GM15510 (cell line): Measurements from ENCODE around the gene MTHFD2L.

Source experiments
- POLR2A ChIP-seq: IDR thresholded peaks from 3 replicates; pipeline ENCODE4 v1.6.1; 2011; ENCODE audit warnings: borderline replicate concordance; ENCODE audit not compliant: insufficient read length; ENCODE audit errors: extremely low read depth

Gene MTHFD2L

DNA sequence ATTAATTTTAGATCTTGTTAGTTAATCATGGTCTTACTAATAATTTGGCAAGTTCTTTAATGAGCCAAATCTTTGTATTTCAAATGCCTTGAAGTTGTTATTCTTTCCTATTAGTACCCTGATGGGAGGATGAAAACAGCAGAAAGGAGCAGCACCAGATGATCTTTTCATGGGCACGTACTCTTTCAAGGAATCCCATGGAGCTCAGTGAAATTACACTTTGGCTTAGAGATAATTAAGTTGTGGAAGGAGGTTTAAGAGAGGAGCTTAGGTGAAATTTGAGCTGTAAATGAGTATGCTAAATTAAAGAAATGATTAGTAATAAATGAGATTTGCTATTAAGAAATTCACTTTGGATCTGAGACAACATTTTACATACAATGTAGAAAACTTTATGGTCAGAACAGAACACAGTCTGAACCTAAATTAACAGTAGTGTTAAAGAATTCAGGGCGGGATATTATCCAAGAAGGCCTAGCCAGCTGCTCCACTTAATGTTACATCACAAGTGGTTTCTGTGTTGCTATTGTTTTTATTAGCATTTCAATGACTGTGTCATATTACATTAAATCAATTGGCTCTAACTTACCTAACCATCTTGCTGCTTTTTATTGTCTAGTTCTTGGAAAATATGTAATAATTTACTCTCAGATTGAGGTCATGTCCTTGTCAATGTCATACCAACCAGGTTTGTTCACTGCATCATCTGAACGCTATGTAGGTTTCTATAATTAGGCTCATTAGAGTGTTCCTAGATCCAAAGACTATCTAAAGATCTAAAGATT lies 3.9 kb downstream of the MTHFD2L start:
- no peak for TF ChIP-seq POLR2A

DNA sequence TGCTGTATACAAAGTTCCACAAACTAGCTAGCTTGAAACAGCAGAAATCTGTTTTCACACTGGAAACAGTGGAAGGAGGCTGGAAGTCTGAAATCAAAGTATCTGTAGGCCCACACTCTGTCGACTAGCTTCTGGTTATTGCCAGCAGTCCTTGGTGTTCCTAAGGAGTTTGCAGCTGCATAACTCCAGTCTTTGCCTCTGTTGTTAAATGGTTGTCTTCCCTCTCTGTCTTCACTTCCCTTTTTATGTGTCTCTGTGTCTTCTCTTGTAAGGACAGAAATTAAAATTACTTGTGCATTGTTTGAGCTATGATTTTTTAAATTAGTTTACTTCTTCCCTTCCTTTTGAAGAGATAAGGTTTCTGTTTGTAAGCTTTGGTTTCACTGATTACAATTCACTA lies 8.2 kb downstream of the MTHFD2L start:
- TF ChIP-seq POLR2A: no peak

DNA sequence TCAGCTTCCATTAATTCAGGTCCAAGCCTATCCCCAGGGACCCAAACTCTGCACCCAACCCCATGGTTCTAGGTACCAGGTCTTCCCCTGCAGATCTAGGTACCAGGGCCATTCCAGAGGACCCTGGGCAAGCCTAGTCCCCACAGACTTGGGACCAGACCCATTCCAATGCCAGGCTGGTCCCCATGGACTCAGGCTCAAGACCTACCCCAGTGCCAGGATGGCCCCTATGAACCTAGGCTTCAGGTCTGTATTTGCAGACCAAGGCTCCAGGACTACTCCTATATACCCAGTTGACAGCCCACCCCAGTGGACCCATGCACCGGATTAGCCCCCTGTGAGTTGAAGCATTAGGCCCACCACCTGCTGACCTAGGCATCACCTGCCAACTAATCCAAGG lies 8.9 kb downstream of the MTHFD2L start:
- TF ChIP-seq POLR2A: no peak

DNA sequence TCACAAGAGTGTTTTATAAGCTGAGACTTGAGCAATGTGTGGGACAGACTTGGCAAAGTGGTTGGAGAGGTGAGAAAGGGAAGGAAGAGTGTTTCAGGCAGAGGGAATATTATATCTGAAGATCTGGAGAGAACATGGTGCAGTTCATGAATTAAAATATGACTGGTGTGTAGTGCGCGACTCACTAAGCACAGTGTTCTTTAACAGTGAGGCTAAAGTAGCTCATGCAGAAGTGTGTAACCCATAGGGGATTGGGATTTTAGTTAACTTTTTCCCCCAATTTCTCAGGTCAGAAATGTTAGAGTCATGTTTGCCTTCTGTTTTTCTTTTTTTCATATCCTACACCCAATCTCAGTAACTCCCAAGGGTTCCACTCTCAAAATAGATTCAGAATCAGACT lies 9.7 kb downstream of the MTHFD2L start:
- no peak for TF ChIP-seq POLR2A

DNA sequence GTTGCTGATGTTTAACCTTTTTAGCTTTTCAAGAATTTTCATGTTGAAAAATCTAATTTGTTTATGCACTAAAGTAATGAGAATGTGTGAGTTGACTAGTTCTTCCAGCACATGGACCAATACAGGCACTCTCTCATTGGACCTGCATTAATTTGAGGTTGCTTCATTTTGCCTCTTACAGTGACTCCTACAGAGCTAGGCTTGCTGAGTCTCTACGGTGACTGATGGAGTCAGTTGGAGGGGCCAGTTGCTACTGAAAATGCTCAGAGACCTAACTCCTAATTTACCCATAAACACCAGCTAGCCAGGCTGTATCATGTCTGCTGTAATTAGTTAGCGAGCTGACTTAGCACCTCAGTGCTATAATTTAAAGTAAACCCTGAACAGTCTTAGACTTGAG lies 10.9 kb downstream of the MTHFD2L start:
- TF ChIP-seq POLR2A: no peak

DNA sequence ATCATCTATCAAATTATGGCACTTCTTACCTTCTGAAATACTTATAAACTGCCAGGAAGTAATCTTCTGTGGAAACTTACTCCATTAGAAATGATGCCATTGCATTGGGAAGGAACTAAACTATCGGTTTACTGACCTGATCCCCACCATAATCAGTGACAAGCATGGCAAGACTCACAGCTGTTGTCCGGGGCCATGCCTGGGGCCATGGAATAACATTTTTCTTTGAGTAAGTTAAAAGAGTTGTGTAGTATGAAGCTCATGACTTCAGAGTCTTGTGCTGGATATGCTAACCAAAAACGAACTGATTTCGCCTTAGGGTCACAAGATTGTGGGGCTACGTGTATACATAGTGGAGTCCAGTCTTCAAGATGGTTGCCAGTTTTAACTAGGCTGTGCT lies 15.4 kb downstream of the MTHFD2L start:
- TF ChIP-seq POLR2A: no peak

DNA sequence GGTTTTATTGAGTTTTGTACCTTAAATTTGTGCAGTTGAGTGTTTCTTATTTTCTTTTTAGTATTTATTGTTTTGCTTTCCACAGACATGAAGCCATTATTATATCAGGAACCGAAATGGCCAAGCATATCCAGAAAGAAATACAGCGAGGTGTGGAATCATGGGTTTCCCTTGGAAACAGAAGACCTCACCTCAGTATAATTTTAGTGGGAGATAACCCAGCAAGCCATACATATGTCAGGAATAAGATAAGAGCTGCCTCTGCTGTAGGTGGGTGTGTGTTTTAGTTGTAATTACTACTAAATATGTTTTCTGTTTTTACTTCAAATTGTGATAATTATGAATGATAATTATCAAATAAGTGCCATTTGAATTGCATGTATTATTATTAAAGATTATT lies 16.5 kb downstream of the MTHFD2L start:
- TF ChIP-seq POLR2A: no peak

DNA sequence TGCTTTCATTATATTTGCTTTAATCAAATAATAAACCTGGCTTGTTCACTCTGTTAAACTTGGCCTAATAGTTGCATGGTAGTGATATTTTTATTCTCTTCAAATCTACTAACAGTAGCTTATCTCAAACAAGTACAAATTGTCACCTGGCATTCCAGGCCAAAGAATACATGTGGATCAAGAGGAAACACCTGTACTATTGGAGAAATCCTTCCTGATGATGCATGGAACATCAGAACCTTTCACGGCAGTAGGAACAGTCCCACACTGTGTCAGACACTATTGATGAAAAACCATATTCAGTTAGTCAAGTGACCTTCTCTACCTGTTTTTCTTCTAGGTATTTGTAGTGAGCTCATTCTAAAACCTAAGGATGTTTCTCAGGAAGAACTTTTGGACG lies 17.0 kb downstream of the MTHFD2L start:
- TF ChIP-seq POLR2A: no peak

DNA sequence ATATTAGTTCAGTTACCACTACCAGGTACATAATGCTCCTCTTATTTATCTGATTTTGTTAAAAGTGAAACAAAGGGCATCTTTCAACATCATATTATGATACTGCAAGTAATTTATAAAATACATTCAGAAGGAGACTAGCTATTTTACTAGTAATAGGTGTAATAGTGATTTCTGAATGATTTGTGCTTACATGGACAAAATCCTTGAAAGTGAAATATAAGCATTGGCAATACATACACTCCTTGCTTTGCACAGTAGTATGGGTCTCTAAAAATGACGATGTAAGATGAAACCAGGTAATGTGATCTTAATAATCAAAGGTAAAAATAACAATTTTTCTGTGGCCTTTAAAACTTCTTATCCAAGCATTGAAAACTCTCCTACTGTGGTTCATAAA lies 17.5 kb downstream of the MTHFD2L start:
- TF ChIP-seq POLR2A: no peak

DNA sequence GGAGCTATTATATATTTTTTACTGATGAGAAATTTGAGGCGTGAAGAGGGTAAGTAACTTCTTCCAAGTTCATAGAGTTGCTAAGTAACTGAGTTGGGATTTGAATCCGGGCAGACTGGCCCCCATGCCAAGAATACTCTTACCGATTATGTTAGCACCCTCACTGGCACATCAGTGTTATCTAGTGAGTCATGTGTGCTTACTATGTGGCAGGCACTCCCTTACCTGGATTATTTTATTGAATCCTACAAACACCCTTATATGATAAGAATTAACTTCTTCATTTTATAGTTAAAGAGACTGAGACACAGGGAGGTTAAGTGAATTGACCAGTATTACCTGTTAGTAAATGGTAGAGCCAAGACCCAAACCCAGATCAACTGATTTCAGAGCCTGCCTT lies 20.9 kb downstream of the MTHFD2L start:
- no peak for TF ChIP-seq POLR2A

DNA sequence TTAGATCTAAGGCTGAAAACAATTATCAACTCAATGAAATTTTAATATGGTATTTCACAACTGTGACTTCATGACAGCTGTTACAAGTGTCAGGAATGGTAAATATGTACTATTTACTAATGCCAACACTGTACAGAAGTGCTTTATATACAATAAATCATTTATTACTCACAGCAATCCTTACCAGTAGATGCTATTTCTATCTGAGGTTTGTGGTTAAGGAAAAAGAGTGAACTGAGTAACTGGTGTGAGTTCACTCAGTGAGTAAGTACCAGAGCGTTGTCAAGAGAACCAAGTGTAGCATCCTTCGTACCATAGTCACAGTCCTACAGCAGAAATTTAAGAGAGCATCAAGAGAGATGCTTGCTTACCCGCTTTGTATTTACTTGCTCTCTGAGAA lies 23.3 kb downstream of the MTHFD2L start:
- TF ChIP-seq POLR2A: no peak

DNA sequence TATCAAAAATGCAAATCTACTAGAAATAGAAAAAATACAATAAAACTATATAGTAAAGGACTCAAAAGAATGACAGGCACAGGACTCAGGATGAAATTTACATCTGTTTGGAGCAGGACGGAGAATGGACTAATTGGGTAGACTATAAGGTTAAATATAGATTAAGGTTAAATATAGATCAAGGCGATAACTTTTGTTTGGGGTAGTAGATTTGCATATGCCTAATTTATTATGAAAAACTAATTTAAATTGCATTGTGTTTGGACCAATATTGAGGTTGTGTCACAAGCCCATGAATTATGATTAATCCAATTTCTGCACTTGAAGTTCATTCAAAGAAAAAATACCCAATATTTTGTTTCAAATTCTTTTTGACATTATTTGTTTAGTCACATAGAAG lies 31.0 kb downstream of the MTHFD2L start:
- TF ChIP-seq POLR2A: no peak

DNA sequence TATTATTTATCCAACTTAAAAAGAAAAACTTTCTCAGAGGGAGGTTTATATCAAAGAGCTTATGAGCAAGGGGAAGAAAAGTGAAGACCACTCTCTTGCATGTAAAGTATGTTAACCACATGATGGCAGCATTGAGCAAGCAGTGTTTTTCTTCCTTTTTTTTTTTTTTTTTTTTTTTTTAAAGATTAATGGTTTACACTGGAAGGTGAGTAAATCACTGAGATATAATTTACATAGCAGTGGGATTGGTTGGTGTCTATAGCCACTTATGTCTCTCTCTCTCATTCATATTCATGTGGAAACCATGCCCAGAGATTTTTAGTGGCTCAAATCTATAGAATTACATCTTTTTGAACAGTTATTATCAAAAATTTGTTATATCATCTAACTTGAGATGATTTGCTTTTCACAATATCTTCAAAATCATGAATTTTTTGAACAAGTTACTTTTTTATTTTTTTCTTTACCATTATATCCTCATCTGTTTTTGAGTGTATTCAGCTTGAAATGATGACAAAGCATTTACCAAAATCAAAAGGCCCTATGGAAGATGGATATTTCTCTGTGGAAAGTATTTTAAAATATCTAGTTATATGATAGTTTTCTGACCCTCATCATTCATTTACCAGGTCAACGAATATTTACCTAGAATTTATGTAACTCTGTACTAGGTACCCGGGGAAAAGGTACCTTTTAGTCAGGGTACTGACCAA lies 31.6 kb downstream of the MTHFD2L start:
- TF ChIP-seq POLR2A: no peak

DNA sequence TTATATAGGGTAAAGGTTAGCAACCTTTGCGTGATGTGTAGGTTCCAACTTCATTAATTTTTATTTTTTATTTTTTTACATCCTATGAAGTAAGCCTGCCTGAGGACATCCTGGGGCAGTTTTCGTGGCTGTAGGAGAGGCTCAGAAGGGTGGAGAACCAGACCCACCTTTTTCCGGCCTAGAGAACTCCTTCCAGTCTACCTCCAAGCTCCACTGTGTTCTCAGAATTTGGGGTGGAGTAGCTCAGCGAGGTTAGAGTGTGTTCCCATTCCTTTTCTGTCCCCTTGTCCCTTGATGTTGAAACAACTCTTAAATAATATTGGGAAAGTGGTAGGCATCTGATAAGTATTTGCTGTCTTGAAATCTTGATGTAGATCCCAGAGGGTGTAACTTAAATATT lies 32.4 kb downstream of the MTHFD2L start:
- no peak for TF ChIP-seq POLR2A

DNA sequence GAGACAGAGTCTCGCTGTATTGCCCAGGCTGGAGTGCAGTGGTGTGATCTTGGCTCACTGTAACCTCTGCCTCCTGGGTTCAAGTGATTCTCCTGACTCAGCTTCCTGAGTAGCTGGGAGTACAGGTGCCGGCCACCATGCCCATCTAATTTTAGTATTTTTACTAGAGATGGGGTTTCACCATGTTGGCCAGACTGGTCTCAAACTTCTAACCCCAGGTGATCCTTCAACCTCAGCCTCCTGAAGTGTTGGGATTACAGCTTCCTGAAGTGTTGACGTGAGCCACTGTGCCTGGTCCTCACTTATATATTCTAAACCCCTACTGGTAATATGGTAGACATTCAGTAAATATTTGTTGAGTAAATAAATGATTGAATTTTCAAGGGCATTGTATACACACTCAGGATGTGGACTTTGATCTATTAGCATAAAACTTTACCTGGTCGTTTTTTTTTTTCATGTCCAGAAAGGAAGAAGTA lies 33.0 kb downstream of the MTHFD2L start:
- TF ChIP-seq POLR2A: no peak

DNA sequence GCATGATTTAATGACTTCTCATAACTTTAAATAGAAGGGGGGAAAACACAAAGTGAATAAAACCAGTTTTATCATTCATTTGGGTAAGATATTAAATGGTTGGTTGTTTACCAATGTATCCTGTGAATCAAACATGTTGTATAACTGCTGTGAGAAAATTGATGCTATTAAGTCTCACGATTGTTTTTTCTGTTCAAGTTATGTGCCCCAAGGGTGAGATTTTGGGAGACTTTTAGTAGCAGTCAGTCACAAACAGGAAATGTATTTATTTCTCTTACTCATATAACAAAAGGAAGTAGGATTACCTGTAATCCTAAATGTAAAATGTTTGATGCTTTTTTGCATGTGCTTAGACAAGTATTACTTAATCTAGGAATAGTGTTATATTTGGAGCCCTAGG lies 39.2 kb downstream of the MTHFD2L start:
- TF ChIP-seq POLR2A: no peak
